ENCODE measurements around the gene ULK3. TPM values are rescaled to one million over a fixed set of nuclear protein-coding genes. Genes with fewer than 3 reads are reported as not detected.

Gene ULK3
- total and polyA plus RNA-seq, 10 of the 15 experiments (the other 5 are each of a cell fraction or from before 2014, with no cell fraction given) = 0.64 to 38.8 (median 27.1) TPM

DNA sequence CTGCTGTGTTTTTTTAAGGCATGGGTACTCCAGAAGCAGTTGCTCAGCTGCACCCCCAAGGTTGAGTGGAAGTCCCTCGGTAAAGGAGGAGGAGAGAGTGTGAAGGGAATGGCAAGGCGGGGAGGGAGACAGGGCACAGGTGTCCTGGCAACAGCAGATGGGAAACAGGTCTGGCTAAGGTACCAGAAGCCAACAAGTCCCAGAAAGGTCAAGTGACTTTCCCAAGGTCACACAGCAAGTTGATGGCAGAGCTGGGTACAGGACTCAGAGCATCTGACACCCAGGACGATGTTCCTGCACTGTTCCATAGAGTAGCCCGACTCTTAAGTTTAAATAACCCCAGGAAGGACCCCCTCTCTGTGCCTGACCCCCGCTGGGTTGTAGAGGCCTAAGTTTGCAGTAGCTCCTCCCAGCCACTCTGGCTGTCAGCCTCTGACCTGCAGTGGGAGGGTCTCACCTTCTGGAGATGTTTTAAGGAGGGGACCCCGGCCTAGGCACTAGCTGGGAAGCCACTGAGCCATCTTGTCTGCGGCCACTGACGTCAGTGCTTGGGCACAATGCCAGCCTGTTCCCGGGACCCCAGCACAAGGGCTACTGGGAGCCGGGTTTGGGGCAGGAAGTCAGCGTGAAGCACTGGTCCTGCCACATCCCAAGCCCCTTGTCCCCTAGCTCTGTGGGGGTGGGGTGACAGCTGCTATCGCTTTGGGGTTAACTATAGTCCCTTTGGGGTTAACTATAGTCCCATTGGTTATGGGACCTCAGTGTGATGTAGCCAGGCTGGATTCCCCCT, 50.5 kb downstream of the ULK3 start (continued):
- TF ChIP-seq, protein P1, sequence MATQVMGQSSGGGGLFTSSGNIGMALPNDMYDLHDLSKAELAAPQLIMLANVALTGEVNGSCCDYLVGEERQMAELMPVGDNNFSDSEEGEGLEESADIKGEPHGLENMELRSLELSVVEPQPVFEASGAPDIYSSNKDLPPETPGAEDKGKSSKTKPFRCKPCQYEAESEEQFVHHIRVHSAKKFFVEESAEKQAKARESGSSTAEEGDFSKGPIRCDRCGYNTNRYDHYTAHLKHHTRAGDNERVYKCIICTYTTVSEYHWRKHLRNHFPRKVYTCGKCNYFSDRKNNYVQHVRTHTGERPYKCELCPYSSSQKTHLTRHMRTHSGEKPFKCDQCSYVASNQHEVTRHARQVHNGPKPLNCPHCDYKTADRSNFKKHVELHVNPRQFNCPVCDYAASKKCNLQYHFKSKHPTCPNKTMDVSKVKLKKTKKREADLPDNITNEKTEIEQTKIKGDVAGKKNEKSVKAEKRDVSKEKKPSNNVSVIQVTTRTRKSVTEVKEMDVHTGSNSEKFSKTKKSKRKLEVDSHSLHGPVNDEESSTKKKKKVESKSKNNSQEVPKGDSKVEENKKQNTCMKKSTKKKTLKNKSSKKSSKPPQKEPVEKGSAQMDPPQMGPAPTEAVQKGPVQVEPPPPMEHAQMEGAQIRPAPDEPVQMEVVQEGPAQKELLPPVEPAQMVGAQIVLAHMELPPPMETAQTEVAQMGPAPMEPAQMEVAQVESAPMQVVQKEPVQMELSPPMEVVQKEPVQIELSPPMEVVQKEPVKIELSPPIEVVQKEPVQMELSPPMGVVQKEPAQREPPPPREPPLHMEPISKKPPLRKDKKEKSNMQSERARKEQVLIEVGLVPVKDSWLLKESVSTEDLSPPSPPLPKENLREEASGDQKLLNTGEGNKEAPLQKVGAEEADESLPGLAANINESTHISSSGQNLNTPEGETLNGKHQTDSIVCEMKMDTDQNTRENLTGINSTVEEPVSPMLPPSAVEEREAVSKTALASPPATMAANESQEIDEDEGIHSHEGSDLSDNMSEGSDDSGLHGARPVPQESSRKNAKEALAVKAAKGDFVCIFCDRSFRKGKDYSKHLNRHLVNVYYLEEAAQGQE (IDR thresholded peaks at IDR 0.05; ENCODE audit: low read depth, low read length) = no peak
- TF ChIP-seq STAT1 (conservative IDR thresholded peaks at IDR 0.05) (no peak), ZNF274 (IDR thresholded peaks at IDR 0.05; ENCODE audit: insufficient read depth, insufficient read length) (no peak), CBX3 (IDR thresholded peaks at IDR 0.05; ENCODE audit: borderline replicate concordance, low read depth) (no peak), SPI1 (IDR thresholded peaks at IDR 0.05; ENCODE audit: borderline replicate concordance, insufficient read depth, low read depth, low read length) (no peak), BMI1 (IDR thresholded peaks at IDR 0.05; ENCODE audit: borderline replicate concordance) (no peak), SREBF1 (IDR thresholded peaks at IDR 0.05; ENCODE audit: low read length) (no peak), RUNX3 (IDR thresholded peaks at IDR 0.05; ENCODE audit: low read length) (no peak), IKZF2 (IDR thresholded peaks at IDR 0.05) (peak in 1 of 2 experiments; percentile 22; a peak in 1 of 4 replicates), EGR1 (IDR thresholded peaks at IDR 0.05; ENCODE audit: borderline replicate concordance in 1 of 2, low read depth in 2 of 2, low read length in 2 of 2) (no peak), IKZF1 (conservative IDR thresholded peaks at IDR 0.05) (peak; percentile 44; the same call in 1 of the 2 replicates), ESRRA (IDR thresholded peaks at IDR 0.05; ENCODE audit: low read length) (no peak), NFYA (IDR thresholded peaks at IDR 0.05; ENCODE audit: borderline replicate concordance, low read depth, low read length) (no peak), NR2F1 (conservative IDR thresholded peaks at IDR 0.05) (0 out of 2 replicates have a peak, but pooled peaks have one; percentile 30), ATF7 (IDR thresholded peaks at IDR 0.05; ENCODE audit: low read depth) (peak; percentile 55; the same call in 1 of the 2 replicates), NFYB (IDR thresholded peaks at IDR 0.05; ENCODE audit: insufficient read depth, low read depth, low read length) (no peak), PAX5 (IDR thresholded peaks at IDR 0.05; ENCODE audit: borderline replicate concordance, low read depth, low read length) (no peak), RAD51 (IDR thresholded peaks at IDR 0.05) (no peak), TCF3 (IDR thresholded peaks at IDR 0.05; ENCODE audit: borderline replicate concordance, insufficient read depth, low read depth, low read length) (no peak), POLR2AphosphoS5 (IDR thresholded peaks at IDR 0.05; ENCODE audit: low read length) (no peak), BRCA1 (IDR thresholded peaks at IDR 0.05; ENCODE audit: low read depth, low read length) (no peak), NBN (IDR thresholded peaks at IDR 0.05) (no peak), STAT3 (IDR thresholded peaks at IDR 0.05; ENCODE audit: low read depth, low read length) (no peak), SUZ12 (IDR thresholded peaks at IDR 0.05; ENCODE audit: unreplicated experiment) (no peak), HDGF (IDR thresholded peaks at IDR 0.05) (no peak), YY1 (IDR thresholded peaks at IDR 0.05; ENCODE audit: low read depth, low read length) (no peak; the same call in 1 of the 2 replicates), SREBF2 (IDR thresholded peaks at IDR 0.05; ENCODE audit: low read length) (no peak), BCL11A (IDR thresholded peaks at IDR 0.05; ENCODE audit: low read depth, low read length) (no peak), IRF4 (IDR thresholded peaks at IDR 0.05; ENCODE audit: low read depth, low read length) (no peak), SMARCA5 (IDR thresholded peaks at IDR 0.05) (peak; percentile 75)
- TF ChIP-seq, protein P2, sequence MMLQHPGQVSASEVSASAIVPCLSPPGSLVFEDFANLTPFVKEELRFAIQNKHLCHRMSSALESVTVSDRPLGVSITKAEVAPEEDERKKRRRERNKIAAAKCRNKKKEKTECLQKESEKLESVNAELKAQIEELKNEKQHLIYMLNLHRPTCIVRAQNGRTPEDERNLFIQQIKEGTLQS (IDR thresholded peaks at IDR 0.05; ENCODE audit: borderline replicate concordance, extremely low read depth, low read depth, low read length) = no peak

Measured in GM12878 (cell line).